Activated CD4-positive, alpha-beta T cell treated with anti-CD3 and anti-CD28 coated beads, Interleukin-2, amount 50 U/mL, for 16 hours (primary cell): ENCODE data around the gene SLC7A5.
"Not testable (repeated sequence)": the region's sequence is repeated elsewhere in the genome, so short reads cannot be mapped to it uniquely, and the experiment has no call there.

Source experiments
- DNase-seq: peaks from one replicate; pipeline ENCODE4 v3.0.0-alpha.2; 2020

The SLC7A5 gene

DNA sequence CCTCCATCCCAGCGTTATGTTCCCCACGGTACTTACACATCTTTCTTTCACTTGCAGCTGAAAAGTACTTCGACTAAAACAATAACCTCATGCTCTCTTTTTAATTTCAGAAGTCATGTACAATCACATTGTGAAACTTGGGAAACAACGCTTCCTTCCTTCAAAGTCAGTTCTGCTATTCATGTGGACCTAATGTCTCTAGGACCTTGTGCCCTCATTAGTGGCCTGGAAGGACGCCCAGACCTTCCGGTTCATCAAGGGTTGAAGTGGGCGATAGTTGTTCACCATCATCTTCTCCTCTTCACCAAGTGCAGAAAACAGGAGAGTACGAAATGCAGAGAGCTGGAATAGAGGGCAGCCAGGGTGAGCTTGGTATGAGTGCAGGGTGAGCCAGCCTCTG, 18.6 kb upstream of the SLC7A5 start:
- not testable (repeated sequence) for DNase-seq

DNA sequence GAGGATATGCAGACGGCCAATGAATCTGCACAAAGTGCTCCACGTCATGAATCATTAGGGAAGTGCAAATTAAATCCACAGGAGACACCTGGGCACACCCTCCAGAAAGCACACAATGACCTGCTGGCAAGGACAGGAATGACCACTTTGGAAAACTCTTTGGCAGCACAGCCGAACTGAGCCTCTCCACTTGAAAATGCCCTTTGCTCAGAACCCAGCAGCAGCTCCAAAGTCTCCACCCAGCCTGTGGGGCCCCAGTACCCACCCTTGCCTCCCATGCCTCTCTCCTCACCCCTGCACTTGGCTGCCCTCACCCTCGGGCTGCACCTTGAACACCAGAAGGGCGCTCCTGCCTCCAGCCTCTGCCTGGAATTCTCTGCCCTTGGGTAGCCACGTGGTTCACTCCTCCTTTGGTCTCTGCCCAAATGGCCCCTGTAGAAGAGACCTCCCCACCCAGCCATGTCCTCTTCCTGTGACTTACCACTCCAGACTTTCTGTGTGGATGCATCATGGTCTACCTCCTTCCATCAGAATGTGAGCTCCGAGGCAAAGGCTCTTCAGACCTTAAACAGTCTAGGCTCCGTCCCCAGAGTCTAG, 16.2 kb upstream of the SLC7A5 start:
- not testable (repeated sequence) for DNase-seq

DNA sequence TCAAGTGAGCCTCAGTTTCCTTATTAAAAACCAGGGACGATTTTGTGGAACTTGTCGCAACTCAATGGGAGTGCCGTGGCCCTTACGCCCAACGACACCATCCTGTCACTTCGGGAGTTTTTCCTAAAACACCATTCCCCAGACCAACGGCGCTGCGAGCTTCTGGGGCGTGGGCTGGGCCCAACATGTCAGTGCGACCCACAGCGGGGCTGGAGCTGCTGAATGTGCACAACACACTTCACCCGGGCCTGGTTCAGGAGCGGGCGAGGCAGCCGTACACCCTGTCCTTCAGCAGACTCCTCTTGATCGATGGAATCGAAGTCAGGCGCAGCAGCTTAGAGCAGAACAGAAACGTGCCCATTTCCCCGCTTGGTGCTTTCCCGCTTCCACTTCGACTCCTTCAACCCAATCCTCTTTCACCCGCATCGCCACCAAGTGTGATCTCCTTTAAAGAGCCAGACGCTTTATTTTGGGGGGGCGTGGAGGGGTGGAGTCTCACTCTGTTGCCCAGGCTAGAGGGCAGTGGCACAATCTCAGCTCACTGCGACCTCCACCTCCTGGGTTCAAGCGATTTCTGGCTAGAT, 13.2 kb upstream of the SLC7A5 start:
- no peak for DNase-seq

DNA sequence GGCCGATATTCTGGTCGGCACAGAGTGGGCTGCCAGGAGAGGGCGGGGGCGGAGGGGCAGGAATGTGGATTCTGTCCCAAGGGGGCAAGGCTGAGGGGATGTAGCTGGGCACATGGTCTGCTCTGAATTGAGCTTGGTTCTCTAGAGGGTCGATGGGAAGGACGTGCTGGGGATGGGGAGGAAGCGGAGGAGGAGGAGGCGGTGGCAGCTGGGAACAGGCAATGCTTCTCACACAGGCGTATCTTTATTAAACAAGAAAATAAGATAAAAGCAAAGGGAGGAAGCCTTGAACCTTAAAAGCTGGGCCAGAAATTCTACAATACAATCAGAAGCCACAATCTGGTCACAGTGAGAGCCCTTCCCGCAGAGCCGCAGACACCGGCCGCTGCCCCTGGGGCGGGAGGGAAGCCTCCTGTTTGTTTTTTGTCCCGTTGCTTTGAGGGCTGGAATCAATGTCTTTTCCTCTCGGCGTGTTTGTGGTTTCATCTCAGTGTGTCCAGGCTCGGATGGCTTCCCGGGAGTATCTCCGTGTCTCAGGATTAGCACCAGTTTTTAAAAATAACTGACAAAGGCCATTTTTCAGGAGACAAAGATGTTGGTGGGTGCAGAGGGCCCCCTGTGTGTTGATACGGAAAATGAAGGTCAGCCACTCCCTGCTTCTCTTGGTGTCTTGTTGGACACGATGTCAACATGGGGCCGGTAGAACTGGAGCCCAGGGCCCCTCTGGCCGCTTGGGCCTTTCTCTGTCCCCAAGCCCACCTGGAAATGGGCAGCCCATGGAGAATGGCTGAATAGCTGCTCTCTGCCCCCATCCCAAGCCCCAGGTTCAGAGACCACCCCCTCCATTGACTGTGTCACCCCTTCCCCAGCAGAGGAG, 12.3 kb upstream of the SLC7A5 start:
- no peak for DNase-seq

DNA sequence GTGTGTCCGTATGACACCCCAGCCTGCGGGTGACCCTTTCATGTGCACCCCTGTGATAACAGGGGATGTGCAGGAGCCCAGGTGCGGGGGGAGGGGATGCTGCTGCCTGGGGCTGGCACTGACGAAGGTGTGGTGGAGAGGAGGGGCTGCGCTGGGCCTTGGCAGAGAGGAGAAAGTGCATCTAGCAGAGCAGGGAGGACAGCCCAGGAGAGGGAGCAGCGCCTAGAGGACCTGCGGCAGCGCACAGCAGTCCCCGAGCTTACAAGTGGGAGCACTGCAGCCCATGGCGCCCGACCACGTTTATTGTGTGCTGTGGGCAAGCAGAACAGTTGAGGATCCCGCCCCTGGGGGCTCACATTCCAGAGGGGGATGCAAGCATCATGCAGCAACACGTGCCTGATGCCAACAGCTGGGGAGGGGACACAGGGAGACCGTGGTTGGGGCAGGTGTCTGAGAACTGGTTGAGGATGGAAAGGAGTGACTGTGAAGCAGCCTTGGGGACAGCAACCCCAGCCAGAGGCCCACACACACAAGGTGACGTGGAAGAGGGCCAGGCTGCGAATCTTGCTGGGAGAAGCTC, 10.9 kb upstream of the SLC7A5 start:
- no peak for DNase-seq

DNA sequence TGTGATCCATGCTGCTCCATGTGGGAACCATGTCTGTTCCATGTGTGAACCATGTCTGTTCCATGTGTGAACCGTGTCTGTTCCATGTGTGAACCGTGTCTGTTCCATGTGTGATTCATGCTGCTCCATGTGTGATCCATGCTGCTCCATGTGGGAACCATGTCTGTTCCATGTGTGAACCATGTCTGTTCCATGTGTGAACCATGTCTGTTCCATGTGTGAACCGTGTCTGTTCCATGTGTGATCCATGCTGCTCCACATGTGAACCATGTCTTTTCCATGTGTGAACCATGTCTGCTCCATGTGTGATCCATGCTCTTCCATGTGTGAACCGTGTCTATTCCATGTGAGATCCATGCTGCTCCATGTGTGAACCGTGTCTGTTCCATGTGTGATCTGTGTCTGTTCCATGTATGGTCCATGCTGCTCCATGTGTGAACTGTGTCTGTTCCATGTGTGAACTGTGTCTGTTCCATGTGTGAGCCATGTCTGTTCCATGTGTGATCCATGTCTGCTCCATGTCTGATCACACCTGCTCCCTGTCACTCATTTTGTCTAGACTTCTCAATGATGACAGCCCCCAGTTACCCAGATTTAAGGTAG, 10.2 kb upstream of the SLC7A5 start:
- not testable (repeated sequence) for DNase-seq

DNA sequence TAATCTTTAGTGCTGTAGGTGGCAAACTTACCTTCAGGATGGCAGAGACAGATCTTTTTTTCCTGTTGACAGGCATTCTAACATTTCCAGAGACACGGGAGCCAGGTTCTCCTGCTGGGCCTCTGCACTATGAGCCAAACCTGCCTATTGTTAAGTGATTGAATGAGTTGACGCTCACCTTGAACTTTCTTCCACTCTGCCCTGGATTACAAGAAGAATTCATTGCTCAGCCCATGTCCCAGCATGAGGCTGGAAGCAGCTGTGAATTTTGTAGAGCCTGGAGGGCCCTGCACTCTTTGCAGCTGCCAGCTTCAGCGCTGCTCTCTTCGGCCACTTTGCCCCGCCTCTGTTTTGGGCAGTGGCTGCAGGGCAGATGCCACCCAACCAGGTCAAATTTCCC, 9.4 kb upstream of the SLC7A5 start:
- DNase-seq, result no peak

DNA sequence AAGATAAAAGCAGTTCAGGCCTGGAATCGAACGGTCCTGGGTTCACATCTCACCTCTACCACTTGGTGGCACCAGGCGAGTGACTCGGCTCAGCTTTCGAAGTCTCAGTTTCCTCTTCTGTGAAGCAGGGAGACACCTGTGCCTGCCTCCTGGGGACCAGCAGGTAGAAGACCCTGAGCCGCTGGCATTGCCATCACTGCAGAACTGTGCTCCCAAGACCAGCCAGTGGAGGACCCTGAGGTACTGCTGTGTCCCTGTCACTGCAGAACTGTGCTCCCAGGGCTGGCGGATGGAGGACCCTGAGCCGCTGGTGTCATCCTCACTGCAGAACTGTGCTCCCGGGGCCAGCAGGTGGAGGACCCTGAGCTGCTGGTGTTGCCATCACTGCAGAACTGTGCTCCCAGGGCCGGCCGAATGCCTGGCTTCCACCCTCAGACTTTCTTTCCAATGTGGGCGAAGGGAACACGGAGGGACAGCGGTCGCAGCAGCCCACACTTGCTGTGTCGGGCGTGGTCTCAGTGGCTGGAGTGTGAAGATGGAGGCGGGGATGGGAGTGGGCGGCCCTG, 8.7 kb upstream of the SLC7A5 start:
- no peak for DNase-seq

DNA sequence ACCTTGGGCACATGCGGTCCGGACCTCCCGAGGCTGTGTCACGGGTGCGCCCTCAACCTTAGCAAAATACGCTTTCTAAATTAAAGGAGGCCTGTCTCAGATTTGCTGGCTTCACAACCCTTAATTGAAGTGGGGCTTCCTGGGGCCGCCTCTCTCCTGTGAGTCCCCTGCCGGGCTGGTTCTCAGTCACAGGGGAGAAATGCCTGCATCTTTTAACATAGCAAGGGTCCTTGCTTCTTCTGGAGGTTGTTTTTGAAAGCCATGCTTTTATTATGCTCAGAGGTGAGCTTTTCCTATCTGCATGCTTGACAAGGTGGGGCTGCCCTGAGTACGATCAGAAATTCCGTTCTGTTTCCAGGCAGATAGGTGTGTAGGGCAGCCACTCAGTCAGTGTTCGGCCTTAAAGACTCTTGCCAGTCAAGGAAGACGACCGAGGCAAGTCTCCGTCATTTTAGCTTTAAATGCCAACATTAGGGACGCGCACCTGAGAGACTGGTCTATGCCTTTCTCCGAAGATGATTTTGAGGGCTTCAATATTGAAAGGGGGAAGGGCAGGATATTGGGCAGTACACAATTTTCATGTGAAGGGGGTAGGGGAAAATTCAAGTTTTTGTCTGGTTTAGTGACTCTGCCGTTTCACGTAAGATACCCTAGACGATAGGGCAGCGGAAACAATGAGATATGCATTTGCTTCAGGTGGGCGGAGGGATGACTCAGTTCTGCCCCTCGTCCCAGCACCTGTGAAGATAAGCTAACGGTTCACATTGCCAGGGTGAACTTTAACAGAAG, 5.5 kb upstream of the SLC7A5 start:
- peak; percentile 94 for DNase-seq

DNA sequence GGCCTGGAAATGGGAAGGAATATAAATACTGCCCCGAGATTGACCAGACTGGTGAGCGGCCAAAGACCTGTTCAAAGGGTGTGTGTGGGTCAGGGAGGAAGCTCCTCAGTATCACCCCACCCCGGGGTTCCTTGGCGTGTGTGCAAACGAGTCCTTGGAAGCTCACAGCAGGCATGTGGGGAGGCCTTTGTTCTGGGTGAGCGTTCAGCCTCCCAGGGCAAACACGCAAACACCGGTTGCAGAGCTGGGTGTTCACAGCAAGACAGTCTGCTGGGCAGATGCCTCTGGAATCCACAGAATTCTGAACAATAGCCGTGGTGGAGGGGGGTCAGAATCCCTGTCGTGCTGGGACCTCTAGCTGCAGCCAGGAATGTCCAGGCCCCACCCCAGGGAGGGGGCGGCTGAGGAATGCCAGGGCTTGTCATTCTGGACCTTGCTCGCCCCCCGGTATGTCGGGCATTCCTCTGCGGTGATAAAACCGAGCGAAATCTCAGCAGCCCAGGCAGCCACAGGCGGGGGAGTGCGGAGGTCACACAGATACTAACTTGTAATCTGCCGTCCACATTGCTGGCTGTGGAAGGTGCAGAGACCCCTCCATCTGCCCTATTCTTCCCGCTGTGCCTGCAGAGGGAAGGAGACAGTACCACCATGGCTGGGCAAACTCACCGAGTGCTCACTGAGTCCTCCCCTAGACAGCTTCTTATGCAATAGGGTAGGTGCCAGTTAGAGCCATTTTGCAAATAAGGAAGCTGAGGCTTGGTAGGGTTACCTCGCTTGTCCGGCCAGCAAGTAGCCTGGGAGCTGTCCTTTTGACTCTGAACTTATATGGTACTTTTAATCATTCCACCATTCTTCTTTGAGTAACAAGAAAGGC, 1.3 kb upstream of the SLC7A5 start:
- not testable (repeated sequence) for DNase-seq

DNA sequence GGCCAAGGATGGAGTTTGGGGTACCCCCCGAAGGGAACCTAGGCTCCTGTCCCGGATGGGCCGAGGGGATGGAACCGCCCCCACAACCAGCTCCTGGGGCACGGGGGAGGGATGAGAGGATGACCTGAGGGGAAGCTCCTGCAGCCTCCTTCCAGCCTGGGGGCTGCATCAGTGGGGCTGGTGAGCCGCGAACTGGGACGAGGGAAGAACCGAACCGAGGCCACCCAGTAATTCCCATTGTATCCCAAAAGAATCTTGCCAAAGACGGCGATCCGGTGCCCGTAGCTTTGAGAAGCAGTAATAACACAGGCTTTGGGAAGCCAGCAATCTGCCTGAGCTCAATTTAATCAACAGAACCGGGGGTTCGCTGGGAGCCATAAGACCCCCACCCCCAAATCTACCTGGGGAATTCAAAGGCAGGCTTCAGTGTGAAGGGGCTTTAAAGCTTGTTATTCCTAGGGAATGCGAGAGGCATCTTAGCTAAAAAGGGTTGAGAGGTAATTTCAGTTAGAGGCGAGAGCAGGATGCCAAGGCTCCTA, 641 bp upstream of the SLC7A5 start:
- not testable (repeated sequence) for DNase-seq

DNA sequence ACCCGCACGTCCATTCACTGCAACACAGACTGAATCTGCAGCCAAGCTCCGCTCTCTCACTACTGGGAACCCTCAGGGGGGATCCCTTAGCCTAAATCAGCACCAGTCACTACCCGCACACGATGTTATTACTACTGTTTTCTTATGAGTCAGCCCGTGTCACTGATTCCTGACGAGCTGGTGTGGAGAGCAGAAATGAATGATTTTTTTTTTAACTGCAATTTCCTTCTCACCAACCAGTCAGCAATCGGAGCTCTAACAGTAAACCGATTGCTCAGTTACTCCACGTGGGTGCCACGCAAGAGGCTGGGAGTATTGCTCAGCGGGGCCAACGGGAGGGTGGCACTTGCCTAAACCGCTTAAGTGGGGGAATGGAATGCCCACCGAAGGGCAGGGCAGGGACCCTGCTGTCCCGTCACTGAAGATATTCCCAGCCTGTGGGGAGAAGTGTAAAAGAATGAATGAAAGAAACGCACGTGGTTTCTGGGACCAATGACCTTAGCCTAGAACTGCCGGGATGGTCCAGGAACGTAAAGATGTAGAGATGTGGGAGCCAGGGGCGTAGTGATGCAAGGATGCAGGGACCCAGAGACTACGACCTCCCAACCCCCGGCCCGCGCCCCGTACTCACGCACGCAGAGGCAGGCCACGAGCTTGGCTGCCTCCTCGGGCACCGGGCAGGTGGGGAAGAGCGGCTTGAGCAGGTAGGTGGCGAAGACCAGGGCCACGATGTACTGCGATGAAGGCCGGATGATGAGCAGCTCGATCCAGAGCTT, 865 bp downstream of the SLC7A5 start:
- DNase-seq, result peak; percentile 88

DNA sequence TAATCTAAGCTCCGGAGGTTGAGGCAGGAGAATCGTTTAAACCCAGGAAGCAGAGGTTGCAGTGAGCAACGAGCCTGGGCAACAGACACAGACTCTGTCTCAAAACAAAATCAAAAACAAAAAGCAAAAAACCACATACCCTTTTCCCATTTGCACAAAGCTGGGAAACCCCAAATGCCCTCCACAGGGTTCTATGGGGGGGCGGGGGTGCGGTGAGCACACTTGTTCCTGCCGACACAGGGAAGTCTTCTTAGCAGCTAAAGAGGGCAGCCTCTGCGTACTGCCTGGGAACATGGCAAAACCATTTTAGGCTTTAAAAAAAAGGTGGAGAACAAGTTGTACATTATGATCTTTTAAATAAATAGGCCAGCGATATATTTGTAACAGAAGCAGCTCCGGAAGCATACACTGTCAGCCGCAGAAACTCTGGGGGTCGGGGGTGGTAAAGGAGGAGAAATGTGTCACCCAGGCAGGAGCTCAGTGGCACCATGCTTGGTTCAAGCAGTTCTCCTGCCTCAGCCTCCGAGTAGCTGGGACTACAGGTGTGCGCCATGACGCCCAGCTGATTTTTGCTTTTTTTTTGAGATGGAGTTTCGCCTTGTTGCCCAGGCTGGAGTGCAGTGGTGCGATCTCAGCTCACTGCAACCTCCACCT, 3.3 kb downstream of the SLC7A5 start:
- DNase-seq, result peak; percentile 71

DNA sequence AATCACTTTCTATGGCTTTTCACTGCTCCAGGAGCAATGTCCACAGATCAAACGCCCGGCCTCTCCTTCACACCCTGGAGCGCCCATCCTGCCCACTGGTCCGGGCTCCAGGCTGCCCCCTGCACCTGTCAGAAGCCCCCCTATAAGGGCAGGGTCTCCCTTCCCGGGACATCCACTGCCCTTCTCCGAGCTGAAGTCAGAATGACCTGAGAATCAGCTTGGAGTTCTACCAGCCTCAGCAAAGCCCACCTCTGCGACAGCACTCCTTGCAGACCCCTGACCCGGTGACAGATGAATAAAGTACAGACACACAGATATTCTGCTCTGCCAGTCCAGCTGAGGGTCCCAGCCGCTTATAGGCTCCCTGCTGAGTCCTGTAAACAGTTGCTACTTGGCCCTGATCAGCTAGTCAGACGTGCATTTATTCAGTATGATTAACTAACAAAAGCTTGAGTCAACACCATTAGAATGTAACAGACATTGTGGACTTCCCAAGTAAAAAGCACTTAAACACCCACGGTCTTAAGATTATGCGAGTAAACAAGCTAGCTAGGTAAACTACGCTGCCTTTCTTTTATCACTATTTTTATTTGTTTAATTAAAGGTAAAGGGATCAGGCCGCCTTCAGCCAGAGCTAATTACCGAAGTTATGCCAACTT, 4.8 kb downstream of the SLC7A5 start:
- DNase-seq, result no peak

DNA sequence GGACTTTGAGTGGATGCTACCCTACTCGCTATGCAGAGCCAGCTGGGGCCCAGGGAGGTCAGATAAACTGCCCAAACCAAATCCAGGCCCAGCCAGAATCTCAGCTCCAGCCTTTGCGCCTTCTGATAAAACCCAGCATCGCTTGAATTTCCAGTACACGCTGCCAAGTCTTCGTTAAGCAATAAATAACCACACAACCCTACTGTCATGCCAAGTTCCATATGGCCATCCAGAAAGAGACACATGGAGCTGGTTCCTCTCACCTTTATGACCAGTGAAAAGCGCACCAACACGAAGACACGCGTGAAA, 6.0 kb downstream of the SLC7A5 start:
- DNase-seq, result not testable (repeated sequence)

DNA sequence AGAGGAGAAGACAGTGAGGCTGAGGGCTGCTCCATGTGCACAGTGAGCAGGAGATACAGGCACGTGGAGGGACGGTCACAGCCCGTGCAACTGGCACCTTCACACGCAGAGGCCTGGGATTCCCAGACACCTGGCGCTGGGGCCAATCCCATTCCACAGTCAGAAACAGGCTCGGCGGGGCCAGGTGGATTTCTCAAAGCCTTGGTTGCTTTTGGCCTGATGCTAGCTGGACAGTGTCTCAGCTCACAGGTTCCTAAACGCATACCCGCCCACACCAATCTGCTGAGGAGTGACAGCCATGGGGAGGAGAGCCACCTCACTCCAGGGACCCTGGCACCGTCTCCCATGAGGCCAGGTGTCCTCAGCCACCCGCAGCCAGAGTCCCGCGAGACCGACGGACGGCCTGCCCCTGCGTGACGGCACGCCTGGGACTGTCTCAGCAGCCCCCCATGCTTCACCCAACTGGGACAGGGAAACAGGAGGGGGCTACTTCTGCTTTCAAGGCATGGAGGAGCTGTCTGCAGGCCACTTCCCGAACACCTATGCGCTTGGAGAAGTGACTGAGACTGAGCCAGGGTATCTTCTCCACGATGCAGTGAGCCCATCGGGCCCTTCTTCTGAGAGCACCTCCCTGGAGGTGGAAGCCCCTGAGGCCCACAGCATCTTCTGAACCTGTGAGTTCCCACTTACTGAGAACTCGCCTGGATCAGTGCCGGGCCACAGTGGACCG, 6.5 kb downstream of the SLC7A5 start:
- DNase-seq, result not testable (repeated sequence)

DNA sequence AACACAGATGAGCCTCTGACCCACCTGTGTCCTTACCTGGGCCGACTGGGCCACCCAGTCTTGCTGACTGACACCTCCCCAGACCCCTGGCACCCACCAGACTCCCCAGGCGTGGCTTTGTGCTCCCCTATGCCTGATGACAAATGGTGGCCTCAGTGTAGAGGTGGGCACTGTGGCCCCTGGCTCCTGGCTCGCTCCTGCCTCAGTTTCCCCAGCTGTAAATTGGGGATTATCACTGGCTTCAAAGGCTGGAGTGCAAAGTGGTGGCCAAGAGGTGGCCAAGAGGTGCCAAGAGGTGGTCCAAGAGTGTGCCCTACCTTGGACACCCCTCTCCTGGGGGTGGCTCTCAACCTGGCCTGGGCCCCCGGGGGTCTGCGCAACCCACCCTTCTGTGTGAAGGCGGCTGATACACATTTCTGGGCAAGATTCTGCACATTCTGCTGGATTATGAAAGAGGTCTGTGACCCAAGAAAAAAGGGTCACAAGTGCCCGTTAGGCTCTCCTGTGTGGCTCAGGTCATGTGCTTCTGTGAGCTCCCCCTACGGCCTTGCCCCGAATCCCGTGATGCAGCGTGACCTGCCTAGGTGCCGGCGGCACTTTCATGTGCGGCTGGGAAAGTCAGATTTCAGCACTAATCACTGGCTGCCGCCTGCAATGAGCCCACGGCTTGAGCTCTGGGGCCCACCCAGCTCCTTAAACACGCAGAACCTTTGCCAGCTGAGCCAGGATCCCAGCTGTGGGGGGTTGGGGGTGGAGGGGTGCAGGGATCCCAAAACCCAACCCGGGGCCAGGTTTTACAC, 7.8 kb downstream of the SLC7A5 start:
- DNase-seq, result not testable (repeated sequence)
